ENCODE measurements around the gene ARHGAP24. TPM values are rescaled to one million over a fixed set of nuclear protein-coding genes. Genes with fewer than 3 reads are reported as not detected.

Gene ARHGAP24
- total and polyA plus RNA-seq, 2 donors (not counting 1 experiment from before 2014, with no cell fraction given): 15.9 to 40.5 TPM

DNA sequence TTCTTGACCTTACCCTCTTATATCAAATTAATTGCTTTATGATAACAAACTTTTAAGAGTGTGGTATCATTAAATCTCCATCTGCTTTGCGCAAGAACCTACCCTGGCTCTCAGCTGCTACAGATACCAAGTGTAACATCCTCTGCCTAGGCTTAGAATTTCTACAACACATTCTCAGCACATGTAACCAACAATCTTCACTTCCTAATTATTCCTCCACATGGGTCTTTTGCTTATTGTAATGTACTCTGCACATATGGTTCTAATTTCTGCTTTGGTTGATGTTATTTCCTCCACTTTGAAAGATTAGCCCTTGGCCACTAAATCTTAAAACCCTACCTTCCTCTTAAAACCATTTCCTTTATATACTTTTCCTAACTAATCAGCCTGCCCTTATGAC, 242.4 kb downstream of the ARHGAP24 start:
- no peaks in the 10 kb centered on the region for H3K79me2 ChIP-seq (ENCODE audit: control insufficient read depth, insufficient read depth, low read length)
- H4K20me1 ChIP-seq (ENCODE audit: control insufficient read depth, extremely low read depth, insufficient read depth, low read length): no peaks in the 10 kb centered on the region
- peak in 1 of 2 donors; percentile 11 for DNase-seq (ENCODE audit: low read depth in 2 of 2)
- H3K4me3 ChIP-seq (replicated peaks in 1 of 4; ENCODE audit: control extremely low read depth in 1 of 4, insufficient read depth in 1 of 4, low read depth in 3 of 4, low read length in 4 of 4): no peak overlapping the region
- no peaks in the 10 kb centered on the region for H3K4me1 ChIP-seq (ENCODE audit: control insufficient read depth, extremely low read depth, insufficient read depth, low read length)
- H3K27me3 ChIP-seq (ENCODE audit: control insufficient read depth, insufficient read depth, low read length): no peaks in the 10 kb centered on the region
- H3K9ac ChIP-seq (ENCODE audit: insufficient read depth, low read length): no peak overlapping the region
- H3K9me3 ChIP-seq (ENCODE audit: control insufficient read depth, insufficient read depth, low read depth, low read length): no peaks in the 10 kb centered on the region
- no peak overlapping the region for H2AFZ ChIP-seq (ENCODE audit: low read length)
- no peak overlapping the region for H3K4me2 ChIP-seq (ENCODE audit: extremely low read depth, insufficient read depth, low read length)
- H3K27ac ChIP-seq (ENCODE audit: insufficient read depth, low read length): no peak overlapping the region
- TF ChIP-seq, protein P1, sequence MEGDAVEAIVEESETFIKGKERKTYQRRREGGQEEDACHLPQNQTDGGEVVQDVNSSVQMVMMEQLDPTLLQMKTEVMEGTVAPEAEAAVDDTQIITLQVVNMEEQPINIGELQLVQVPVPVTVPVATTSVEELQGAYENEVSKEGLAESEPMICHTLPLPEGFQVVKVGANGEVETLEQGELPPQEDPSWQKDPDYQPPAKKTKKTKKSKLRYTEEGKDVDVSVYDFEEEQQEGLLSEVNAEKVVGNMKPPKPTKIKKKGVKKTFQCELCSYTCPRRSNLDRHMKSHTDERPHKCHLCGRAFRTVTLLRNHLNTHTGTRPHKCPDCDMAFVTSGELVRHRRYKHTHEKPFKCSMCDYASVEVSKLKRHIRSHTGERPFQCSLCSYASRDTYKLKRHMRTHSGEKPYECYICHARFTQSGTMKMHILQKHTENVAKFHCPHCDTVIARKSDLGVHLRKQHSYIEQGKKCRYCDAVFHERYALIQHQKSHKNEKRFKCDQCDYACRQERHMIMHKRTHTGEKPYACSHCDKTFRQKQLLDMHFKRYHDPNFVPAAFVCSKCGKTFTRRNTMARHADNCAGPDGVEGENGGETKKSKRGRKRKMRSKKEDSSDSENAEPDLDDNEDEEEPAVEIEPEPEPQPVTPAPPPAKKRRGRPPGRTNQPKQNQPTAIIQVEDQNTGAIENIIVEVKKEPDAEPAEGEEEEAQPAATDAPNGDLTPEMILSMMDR (conservative IDR thresholded peaks at IDR 0.05 in 1 of 2, IDR thresholded peaks at IDR 0.05 in 1 of 2; ENCODE audit: low read depth in 1 of 2, low read length in 2 of 2): no peak
- TF ChIP-seq EZH2 (IDR thresholded peaks at IDR 0.05; ENCODE audit: low read length, missing control alignments): no peak
- no peaks in the 10 kb centered on the region for H3K36me3 ChIP-seq (ENCODE audit: control insufficient read depth, insufficient read depth, low read length)

DNA sequence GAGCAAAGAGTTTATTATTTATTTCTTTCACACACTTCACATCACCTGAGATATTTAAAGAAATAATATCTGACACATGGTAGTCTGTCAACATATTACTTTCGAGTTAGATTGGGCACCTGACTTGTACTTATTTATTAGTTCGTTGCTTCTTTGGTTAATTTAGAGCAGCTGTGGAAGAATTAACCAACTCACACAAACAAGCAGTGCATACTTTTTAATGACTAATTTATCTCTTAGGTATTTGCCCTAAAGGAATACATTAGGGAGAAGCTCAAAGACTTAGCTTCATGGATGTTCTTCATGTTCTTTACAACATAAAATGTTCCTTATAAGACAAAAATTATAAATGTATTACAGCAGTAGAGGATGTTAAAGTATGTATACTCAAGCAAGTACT, 242.9 kb downstream of the ARHGAP24 start:
- H3K4me3 ChIP-seq (replicated peaks in 1 of 4; ENCODE audit: control extremely low read depth in 1 of 4, insufficient read depth in 1 of 4, low read depth in 3 of 4, low read length in 4 of 4): no peak overlapping the region
- H3K9ac ChIP-seq (ENCODE audit: insufficient read depth, low read length): no peak overlapping the region
- H3K79me2 ChIP-seq (ENCODE audit: control insufficient read depth, insufficient read depth, low read length): no peaks in the 10 kb centered on the region
- no peaks in the 10 kb centered on the region for H3K4me1 ChIP-seq (ENCODE audit: control insufficient read depth, extremely low read depth, insufficient read depth, low read length)
- H3K36me3 ChIP-seq (ENCODE audit: control insufficient read depth, insufficient read depth, low read length): no peaks in the 10 kb centered on the region
- no peak for DNase-seq (ENCODE audit: low read depth in 2 of 2)
- no peaks in the 10 kb centered on the region for H3K27me3 ChIP-seq (ENCODE audit: control insufficient read depth, insufficient read depth, low read length)
- H4K20me1 ChIP-seq (ENCODE audit: control insufficient read depth, extremely low read depth, insufficient read depth, low read length): no peaks in the 10 kb centered on the region
- no peak overlapping the region for H2AFZ ChIP-seq (ENCODE audit: low read length)
- no peaks in the 10 kb centered on the region for H3K9me3 ChIP-seq (ENCODE audit: control insufficient read depth, insufficient read depth, low read depth, low read length)
- no peak for TF ChIP-seq EZH2 (IDR thresholded peaks at IDR 0.05; ENCODE audit: low read length, missing control alignments)
- TF ChIP-seq, protein P1 (conservative IDR thresholded peaks at IDR 0.05 in 1 of 2, IDR thresholded peaks at IDR 0.05 in 1 of 2; ENCODE audit: low read depth in 1 of 2, low read length in 2 of 2): no peak
- H3K27ac ChIP-seq (ENCODE audit: insufficient read depth, low read length): no peak overlapping the region
- no peak overlapping the region for H3K4me2 ChIP-seq (ENCODE audit: extremely low read depth, insufficient read depth, low read length)

DNA sequence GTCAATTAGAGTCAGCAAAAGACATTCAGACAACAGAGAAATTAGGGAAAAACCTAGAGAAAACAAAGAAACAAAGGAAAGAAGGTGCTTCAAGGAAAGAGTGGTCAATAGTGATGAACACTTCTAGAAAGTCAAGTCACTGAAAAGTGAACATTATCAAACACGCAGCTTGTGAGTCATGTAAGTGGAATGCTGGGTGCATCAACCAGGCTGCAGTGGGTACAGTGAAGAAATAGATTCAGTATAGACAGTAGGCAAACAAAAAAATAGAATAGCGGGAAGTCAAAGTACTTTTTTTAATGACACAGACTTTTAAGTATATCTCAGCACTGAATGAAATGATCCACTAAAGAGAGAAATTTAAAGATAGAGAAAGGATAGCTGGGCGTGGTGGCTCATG, 245.8 kb downstream of the ARHGAP24 start:
- no peak overlapping the region for H3K27ac ChIP-seq (ENCODE audit: insufficient read depth, low read length)
- no peaks in the 10 kb centered on the region for H3K27me3 ChIP-seq (ENCODE audit: control insufficient read depth, insufficient read depth, low read length)
- no peaks in the 10 kb centered on the region for H3K9me3 ChIP-seq (ENCODE audit: control insufficient read depth, insufficient read depth, low read depth, low read length)
- TF ChIP-seq, protein P1 (conservative IDR thresholded peaks at IDR 0.05 in 1 of 2, IDR thresholded peaks at IDR 0.05 in 1 of 2; ENCODE audit: low read depth in 1 of 2, low read length in 2 of 2): no peak
- no peak for TF ChIP-seq EZH2 (IDR thresholded peaks at IDR 0.05; ENCODE audit: low read length, missing control alignments)
- H2AFZ ChIP-seq (ENCODE audit: low read length): no peak overlapping the region
- peak; percentile 53 to 55 for DNase-seq (ENCODE audit: low read depth in 2 of 2)
- no peaks in the 10 kb centered on the region for H3K79me2 ChIP-seq (ENCODE audit: control insufficient read depth, insufficient read depth, low read length)
- no peaks in the 10 kb centered on the region for H3K4me1 ChIP-seq (ENCODE audit: control insufficient read depth, extremely low read depth, insufficient read depth, low read length)
- H3K9ac ChIP-seq (ENCODE audit: insufficient read depth, low read length): no peak overlapping the region
- no peak overlapping the region for H3K4me2 ChIP-seq (ENCODE audit: extremely low read depth, insufficient read depth, low read length)
- H3K4me3 ChIP-seq (replicated peaks in 1 of 4; ENCODE audit: control extremely low read depth in 1 of 4, insufficient read depth in 1 of 4, low read depth in 3 of 4, low read length in 4 of 4): no peak overlapping the region
- H4K20me1 ChIP-seq (ENCODE audit: control insufficient read depth, extremely low read depth, insufficient read depth, low read length): no peaks in the 10 kb centered on the region
- no peaks in the 10 kb centered on the region for H3K36me3 ChIP-seq (ENCODE audit: control insufficient read depth, insufficient read depth, low read length)
